HG03103 (cell line): Measurements from ENCODE around the gene BSN.

Source experiments
- ATAC-seq: cut with Tn5 transposase; IDR thresholded peaks from one replicate; pipeline ENCODE4 v1.9.1; 2021; ENCODE audit warnings: low read depth; ENCODE audit not compliant: unreplicated experiment

BSN gene

DNA sequence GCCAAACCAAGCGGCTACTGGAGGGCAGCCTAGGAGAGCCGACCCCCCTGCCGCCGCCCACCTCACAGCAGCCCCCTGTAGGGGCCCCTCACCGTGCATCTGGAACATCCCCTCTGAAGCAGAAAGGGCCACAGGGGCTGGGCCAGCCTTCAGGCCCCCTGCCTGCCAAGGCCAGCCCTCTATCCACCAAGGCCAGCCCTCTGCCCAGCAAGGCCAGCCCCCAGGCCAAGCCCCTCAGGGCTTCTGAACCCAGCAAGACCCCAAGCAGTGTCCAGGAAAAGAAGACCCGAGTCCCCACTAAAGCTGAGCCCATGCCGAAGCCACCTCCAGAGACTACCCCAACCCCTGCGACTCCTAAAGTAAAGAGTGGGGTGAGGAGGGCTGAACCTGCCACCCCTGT, 96.4 kb downstream of the BSN start:
- ATAC-seq = no peak

DNA sequence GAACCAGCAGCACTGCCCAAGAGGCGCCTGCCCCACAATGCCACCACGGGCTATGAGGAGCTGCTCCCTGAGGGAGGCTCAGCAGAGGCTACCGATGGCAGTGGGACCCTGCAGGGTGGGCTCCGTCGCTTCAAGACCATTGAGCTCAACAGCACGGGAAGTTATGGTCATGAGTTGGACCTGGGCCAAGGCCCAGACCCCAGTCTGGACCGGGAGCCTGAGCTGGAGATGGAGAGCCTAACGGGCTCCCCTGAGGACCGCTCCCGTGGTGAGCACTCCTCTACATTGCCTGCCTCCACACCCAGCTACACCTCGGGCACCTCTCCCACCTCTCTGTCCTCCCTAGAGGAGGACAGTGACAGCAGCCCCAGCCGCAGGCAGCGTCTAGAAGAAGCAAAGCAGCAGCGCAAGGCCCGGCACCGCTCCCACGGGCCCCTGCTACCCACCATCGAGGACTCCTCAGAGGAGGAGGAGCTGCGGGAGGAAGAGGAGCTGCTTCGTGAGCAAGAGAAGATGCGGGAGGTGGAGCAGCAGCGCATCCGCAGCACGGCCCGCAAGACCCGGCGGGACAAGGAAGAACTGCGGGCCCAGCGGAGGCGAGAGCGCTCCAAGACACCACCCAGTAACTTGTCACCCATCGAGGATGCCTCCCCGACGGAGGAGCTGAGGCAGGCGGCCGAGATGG, 98.1 kb downstream of the BSN start:
- ATAC-seq = no peak

DNA sequence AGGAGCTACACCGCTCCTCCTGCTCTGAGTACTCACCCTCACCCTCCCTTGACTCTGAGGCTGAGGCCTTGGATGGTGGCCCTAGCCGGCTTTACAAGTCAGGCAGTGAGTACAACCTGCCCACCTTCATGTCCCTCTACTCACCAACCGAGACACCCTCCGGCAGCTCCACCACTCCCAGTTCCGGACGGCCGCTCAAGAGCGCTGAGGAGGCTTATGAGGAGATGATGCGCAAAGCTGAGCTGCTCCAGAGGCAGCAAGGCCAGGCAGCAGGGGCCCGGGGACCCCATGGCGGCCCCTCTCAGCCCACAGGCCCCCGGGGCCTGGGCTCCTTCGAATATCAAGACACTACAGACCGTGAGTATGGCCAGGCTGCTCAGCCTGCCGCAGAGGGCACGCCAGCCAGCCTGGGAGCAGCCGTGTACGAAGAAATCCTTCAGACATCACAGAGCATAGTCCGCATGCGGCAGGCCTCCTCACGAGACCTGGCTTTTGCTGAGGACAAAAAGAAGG, 98.7 kb downstream of the BSN start:
- ATAC-seq = no peak

DNA sequence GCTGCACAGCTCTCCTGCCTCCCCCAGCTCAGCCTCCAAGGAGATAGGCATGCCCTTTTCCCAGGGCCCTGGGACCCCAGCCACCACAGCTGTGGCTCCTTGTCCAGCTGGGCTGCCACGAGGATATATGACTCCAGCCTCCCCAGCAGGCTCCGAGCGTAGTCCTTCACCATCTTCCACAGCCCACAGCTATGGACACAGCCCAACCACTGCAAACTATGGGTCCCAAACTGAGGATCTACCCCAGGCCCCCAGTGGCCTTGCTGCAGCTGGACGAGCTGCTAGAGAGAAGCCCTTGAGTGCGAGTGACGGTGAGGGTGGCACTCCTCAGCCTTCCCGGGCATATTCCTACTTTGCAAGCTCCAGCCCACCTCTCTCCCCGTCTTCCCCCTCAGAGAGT, 99.3 kb downstream of the BSN start:
- no peak for ATAC-seq

DNA sequence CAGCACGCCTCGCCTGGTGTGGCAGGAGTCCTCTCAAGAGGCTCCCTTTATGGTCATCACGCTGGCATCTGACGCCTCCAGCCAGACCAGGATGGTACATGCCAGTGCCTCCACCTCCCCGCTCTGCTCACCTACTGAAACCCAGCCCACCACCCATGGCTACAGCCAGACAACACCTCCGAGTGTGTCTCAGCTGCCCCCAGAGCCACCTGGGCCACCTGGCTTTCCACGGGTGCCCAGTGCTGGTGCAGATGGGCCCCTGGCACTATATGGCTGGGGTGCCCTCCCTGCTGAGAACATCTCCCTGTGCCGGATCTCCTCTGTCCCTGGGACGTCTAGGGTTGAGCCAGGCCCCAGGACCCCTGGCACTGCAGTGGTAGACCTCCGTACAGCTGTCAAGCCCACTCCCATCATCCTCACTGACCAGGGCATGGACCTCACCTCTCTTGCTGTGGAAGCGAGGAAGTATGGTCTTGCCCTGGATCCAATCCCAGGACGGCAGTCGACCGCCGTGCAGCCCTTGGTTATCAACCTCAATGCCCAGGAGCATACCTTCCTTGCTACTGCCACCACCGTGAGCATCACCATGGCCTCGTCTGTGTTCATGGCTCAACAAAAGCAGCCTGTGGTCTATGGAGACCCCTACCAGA, 100.0 kb downstream of the BSN start:
- no peak for ATAC-seq

DNA sequence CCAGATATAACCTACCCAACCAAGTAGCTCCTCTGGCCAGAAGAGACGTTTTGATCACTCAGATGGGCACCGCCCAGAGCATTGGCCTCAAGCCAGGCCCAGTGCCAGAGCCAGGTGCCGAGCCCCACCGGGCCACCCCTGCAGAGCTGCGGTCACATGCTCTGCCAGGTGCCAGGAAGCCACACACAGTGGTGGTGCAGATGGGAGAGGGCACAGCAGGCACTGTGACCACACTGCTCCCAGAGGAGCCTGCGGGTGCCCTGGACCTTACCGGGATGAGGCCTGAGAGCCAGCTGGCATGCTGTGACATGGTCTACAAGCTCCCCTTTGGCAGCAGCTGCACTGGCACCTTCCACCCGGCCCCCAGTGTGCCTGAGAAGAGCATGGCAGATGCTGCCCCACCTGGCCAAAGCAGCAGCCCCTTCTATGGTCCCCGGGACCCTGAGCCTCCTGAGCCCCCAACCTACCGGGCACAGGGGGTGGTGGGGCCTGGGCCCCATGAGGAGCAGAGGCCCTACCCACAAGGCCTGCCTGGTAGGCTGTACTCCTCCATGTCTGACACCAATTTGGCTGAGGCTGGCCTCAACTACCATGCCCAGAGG, 100.8 kb downstream of the BSN start:
- ATAC-seq = no peak

DNA sequence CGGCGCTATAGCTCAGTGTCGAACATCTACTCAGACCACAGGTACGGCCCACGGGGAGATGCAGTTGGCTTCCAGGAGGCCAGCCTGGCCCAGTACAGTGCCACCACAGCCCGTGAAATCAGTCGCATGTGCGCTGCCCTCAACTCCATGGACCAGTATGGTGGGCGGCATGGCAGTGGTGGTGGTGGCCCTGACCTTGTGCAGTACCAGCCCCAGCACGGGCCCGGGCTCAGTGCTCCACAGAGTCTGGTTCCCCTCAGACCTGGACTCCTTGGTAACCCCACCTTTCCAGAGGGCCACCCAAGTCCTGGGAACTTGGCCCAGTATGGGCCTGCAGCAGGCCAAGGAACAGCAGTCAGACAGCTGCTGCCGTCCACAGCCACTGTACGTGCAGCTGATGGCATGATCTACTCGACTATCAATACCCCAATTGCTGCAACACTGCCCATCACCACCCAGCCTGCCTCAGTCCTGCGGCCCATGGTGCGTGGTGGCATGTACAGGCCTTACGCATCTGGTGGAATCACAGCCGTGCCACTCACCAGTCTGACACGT, 101.5 kb downstream of the BSN start:
- no peak for ATAC-seq

DNA sequence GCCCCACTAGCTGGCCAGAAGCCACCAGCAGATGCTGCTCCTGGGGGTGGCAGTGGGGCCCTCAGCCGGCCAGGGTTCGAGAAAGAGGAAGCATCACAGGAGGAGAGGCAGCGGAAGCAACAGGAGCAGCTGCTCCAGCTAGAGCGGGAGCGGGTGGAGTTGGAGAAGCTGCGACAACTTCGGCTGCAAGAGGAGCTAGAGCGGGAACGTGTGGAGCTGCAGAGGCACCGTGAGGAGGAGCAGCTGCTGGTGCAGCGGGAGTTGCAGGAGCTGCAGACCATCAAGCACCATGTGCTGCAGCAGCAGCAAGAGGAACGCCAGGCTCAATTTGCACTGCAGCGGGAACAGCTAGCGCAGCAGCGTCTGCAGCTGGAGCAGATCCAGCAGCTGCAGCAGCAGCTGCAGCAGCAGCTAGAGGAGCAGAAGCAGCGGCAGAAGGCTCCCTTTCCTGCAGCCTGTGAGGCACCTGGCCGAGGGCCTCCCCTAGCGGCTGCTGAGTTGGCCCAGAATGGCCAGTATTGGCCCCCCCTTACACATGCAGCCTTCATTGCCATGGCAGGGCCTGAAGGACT, 102.3 kb downstream of the BSN start:
- ATAC-seq = no peak

DNA sequence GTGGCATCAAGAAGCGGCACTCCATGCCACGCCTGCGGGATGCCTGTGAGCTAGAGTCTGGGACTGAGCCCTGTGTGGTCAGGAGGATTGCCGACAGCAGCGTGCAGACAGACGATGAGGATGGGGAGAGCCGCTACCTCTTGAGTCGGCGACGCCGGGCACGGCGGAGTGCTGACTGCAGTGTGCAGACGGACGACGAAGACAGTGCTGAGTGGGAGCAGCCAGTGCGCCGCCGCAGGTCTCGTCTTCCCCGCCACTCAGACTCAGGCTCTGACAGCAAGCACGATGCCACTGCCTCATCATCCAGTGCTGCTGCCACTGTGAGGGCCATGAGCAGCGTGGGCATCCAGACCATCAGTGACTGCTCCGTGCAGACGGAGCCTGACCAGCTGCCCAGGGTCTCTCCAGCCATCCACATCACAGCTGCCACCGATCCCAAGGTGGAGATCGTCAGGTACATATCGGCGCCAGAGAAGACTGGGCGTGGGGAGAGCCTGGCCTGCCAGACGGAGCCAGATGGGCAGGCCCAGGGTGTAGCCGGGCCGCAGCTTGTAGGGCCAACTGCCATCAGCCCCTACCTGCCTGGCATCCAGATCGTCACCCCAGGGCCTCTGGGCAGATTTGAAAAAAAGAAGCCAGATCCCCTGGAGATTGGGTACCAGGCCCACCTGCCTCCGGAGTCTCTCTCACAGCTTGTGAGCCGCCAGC, 103.1 kb downstream of the BSN start:
- ATAC-seq = no peak

DNA sequence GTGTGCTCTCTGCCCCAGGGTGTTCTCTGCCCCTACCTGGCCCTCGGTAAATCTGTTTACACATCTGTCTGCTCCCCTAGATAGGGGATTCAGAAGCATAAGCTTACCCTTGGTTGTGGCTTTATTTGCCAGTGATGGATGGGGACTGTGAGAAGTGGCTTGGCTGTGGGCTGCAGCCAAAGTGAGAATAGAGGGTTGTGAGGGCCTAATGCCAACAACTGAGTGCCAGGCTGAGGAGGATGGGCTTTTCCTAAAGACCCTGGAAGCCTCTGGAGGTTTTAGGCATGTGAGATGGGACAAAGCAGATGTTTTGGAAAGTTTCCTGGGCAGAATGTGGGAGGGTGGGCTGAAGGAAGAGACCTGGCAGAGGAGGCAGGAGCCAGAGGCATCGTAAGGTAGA, 104.4 kb downstream of the BSN start:
- ATAC-seq = no peak

DNA sequence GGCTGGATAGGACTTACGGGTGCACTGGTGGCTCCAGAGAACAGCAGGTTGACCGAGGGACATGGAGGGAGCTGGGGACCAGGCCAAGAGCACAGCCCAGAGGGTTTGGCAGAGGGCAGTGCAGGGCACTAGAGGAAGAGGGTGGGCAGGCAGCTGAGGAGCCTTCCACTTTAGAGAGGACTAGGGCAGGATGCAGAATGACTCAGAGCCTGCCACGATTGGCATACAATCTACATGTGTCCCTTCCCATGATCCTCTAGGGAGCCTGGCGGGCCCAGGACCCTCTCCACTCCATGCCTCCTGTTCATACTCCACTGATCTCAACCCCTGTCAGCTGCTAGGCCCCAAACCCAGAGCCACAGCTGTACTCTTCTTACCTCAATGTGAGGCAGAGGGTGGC, 105.5 kb downstream of the BSN start:
- ATAC-seq = no peak

DNA sequence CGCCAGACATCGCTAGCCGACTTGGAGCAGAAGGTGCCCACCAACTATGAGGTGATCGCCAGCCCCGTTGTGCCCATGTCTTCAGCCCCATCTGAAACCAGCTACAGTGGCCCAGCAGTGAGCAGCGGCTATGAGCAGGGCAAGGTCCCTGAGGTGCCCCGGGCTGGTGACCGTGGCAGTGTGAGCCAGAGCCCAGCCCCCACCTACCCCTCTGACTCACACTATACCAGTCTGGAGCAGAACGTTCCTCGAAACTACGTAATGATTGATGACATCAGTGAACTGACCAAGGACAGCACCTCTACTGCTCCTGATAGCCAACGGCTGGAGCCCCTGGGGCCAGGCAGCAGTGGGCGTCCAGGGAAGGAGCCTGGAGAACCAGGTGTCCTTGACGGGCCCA, 107.0 kb downstream of the BSN start:
- ATAC-seq = no peak

DNA sequence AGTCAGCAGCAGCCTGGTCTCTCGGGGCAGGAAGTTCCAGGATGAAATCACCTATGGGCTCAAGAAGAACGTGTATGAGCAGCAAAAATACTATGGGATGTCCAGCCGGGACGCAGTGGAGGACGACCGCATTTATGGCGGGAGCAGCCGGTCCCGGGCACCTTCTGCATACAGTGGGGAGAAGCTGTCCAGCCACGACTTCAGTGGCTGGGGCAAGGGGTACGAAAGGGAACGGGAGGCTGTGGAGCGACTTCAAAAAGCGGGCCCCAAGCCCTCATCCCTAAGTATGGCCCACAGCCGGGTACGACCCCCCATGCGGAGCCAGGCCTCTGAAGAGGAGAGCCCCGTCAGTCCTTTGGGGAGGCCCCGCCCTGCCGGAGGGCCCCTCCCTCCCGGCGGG, 107.7 kb downstream of the BSN start:
- ATAC-seq = no peak

DNA sequence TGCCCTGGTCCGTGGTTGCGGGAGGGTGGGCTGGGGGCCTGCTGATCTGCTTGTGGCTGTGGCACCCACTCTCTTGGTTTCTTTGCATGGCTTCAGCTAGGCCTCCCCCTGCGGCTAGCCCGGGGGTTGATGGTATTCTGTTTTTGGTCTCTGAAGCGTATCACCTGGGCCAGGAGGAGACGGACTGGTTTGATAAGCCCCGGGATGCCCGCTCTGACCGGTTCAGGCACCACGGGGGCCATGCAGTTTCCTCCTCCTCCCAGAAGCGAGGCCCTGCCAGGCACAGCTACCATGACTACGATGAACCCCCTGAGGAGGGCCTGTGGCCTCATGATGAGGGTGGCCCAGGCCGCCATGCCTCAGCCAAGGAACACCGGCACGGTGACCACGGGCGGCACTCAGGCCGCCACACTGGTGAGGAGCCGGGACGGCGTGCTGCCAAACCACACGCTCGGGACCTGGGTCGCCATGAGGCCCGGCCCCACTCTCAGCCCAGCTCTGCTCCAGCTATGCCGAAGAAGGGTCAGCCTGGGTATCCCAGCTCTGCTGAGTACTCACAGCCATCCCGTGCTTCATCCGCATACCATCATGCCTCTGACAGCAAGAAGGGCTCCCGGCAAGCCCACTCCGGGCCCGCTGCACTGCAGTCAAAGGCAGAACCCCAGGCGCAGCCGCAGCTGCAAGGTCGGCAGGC, 108.6 kb downstream of the BSN start:
- ATAC-seq = no peak

DNA sequence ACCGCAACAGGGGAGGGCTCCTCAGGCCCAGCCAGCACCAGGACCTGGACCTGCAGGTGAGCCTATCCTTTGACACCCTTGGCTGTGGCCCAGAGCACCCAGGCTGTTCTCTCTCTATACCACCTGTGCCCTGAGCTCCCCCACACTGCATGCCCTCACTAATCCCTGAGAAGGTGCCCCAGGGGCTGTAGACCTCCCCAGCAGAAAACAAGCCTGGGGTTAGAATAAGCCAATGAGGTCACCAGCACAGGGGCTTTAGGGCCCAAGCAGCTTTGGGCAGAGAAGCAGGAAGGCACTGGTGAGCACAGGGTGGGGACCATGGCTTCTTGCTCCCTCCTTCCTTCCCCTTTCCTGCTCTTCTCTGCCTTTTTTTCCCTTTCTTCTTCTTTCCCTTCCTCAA, 109.6 kb downstream of the BSN start:
- no peak for ATAC-seq

DNA sequence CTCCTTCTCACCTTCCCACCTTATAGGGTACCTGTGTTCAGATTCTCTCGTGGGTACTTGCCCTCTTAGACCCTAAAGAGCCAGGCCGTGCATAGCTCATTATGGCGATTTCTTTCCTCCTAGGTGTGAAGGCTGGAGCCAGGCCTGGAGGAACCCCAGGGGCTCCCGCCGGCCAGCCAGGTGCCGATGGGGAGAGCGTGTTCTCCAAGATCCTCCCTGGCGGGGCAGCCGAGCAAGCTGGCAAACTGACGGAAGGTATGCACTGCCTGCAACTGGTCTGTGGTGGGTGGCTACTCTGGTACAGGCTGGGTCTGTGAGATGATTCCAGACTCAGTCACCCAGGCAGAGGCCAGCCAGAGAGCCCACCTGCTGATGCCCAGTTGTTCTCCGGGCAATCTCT, 110.0 kb downstream of the BSN start:
- ATAC-seq = no peak

DNA sequence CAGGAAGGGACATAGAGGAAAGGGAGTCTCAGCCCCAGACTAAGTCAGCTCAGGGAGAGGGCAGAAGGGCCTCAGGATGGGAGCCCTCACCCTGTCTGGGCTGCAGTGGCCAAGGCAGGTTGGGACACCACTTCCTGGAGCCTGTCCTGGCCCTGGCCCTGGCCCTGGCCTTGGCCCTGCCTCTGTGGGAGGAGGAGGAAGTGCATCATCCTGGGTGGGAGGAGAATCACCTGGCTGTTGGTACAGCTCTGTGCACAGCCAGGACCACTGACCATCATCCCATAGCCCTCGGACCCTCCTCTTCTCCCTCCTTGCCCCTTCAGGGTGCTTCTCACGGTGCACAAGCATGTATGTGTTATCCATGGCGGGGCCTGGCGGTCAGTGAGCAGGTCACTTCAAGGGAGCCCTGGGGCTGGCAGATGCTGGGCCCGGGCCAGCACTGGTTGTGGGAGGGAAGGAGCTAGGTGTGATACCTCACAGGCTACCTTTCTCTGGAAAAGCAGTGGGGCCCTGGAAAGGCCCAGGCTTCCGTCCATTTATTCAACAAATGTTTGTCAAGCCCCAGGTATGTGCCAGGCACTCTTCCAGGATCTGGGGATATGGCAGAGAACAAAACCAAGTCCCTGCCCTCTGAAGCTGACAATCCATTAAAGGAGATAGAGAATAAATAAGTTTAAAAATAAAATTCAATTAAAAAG, 111.7 kb downstream of the BSN start:
- no peak for ATAC-seq

DNA sequence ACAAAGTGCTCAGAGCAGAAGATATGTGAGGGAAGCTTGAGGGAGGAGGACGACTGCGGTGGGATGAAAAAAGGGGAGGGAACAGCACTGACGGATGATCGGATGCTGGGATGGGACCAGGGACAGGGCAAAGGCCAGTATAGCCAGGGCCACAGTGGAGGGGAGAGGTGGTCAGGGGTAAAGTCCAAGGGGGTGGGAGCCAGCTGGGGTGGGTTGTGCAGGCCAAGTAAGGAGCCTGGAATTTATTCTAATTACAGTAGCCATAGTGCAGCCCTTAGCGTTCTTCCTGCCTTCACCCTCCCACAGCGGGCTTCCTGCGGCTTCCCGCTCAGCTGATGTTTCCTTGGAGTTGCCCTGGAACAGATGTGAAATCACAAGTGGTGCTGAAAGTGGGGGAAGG, 112.3 kb downstream of the BSN start:
- no peak for ATAC-seq

DNA sequence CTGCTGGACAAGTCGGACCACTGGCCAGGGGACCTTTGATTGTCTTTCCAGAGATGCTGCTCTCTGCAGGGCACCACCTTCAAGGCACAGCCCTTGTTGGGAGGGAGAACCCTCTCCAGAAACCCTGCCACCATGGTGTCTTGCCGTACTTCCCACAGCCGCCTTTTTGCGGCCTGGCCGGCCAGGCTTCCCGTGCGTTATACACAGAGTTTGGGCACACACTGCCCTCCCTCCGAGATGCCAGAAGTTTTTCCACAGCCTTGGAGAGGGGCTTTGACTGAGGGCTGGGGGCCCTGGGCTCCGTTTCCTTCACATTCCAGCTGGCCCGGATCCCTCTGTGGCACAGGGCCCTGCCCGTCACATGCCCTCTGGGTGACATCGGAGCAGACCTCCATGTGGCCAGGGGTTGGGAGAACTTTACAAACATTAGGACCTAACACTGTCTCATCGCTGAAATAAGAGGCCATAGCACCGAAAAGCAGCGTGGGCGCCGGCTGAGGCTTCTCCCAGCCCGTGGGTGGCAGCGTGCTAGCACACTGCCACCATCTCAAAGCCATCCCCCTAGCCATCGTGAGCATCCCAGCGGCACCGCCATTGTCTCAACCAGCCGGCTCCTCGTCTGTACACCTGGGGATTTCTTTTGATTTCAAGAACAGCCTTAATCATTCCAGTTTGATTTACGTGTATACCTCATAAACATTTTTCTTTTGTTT, 113.6 kb downstream of the BSN start:
- no peak for ATAC-seq
